Vagina (tissue), 2 donors: ENCODE results near the gene DYDC2. TPM values are rescaled to one million over a fixed set of nuclear protein-coding genes. Genes with fewer than 3 reads are reported as not detected.

Source experiments
- DNase-seq, 2 donors: peaks; one replicate each; pipeline ENCODE4 v3.0.0-alpha.2; 2017; ENCODE audit errors: extremely low spot score in 2 of 2
- H3K27ac ChIP-seq: fragments of 200-600 bp; sonication (generic); one replicate; pipeline ENCODE4 v1.5.1; 2019
- H3K27me3 ChIP-seq: fragments of 200-600 bp; sonication (generic); one replicate; pipeline ENCODE4 v1.5.1; 2019
- H3K36me3 ChIP-seq, 2 donors: fragments of 200-600 bp; sonication (generic); one replicate each; pipeline ENCODE4 v1.5.1; 2017 to 2019
- H3K4me1 ChIP-seq: fragments of 200-600 bp; sonication (generic); one replicate; pipeline ENCODE4 v1.5.1; 2019
- H3K4me3 ChIP-seq, 2 donors: fragments of 200-600 bp; sonication (generic); 1 replicate in 1 of 2; 2 replicates in 1 of 2; pipeline ENCODE4 v1.5.1; 2016 to 2019
- H3K9me3 ChIP-seq: fragments of 200-600 bp; sonication (generic); one replicate; pipeline ENCODE4 v1.5.1; 2019
- CTCF ChIP-seq, 3 experiments: fragments of 450-650 bp in 2 of 3; fragments of 200-600 bp in 1 of 3; sonication (generic) in 1 of 3; IDR thresholded peaks; one replicate each; pipeline ENCODE4 v1.5.1; 2017 to 2019; ENCODE audit warnings: antibody characterized with exemption in 3 of 3, mild to moderate bottlenecking in 2 of 3, moderate library complexity in 2 of 3
- POLR2A ChIP-seq, 2 donors: fragments of 450-650 bp; IDR thresholded peaks; one replicate each; pipeline ENCODE4 v1.6.1; 2017; ENCODE audit warnings: antibody characterized with exemption in 2 of 2, mild to moderate bottlenecking in 2 of 2, moderate library complexity in 2 of 2
- POLR2AphosphoS5 ChIP-seq, 2 donors: sonication (generic); formaldehyde crosslinking; IDR thresholded peaks; one replicate each; pipeline ENCODE4 v1.9.0; 2017; ENCODE audit warnings: antibody characterized with exemption in 2 of 2, mild to moderate bottlenecking in 2 of 2, low read depth in 1 of 2; ENCODE audit not compliant: insufficient read depth in 1 of 2
- intact Hi-C: fragments of 100-400 bp; cut with DNase I; formaldehyde crosslinking; loops from one replicate; pipeline ENCODE4 v1.15.1; 2023
- total RNA-seq: library from RNA; depleted of rRNA; stranded (reverse); fragments of >200 nt; gene quantifications from one replicate; pipeline ENCODE4 v1.2.3, GENCODE V29; 2016

The DYDC2 gene
- total RNA-seq, 1 donor from 2014 or later = not detected

DNA sequence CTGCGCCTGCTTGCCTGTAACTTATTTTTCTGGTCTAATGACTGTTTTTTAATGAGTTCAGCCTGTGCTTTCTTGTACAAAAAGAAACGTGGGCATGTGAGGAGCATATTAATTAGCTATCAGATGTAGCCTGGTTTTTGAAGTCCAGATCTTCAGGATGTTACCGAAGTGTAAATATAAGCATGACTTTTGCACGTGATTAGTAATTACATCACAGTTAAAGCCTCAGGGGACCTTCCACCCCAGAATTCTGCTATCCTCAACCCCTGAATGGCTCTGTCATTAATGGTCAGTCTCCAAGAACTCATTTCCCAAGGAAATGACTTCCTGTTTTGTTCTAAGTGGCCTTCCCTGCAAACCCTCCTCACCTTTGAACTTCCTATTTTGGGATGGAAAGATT, 49.6 kb downstream of the DYDC2 start:
- Histone ChIP-seq H3K4me3 (no peak overlapping the region), H3K27me3 (no peaks in the 10 kb centered on the region), H3K27ac (no peak overlapping the region), H3K36me3 (no peaks in the 10 kb centered on the region), H3K9me3 (no peaks in the 10 kb centered on the region), H3K4me1 (peaks cover 38% of the 10 kb centered on the region)
- DNase-seq = no peak
- intact Hi-C loops = no loop called here
- no peak for TF ChIP-seq POLR2A (IDR thresholded peaks at IDR 0.05)
- no peak for TF ChIP-seq POLR2AphosphoS5 (IDR thresholded peaks at IDR 0.05; ENCODE audit: insufficient read depth in 1 of 2, low read depth in 1 of 2)
- no peak for TF ChIP-seq CTCF (IDR thresholded peaks at IDR 0.05)

GRCh38 chr10:80407812-80408241, 51.2 kb downstream of the DYDC2 start:
- Histone ChIP-seq H3K4me3 (peak overlapping the region; percentile 73 to 81), H3K36me3 (no peaks in the 10 kb centered on the region), H3K27ac (peak overlapping the region; percentile 94), H3K4me1 (peaks cover 53% of the 10 kb centered on the region), H3K9me3 (no peaks in the 10 kb centered on the region), H3K27me3 (no peaks in the 10 kb centered on the region)
- DNase-seq = no peak
- intact Hi-C loops = no loop called here
- TF ChIP-seq POLR2A (IDR thresholded peaks at IDR 0.05) (no peak), CTCF (IDR thresholded peaks at IDR 0.05) (no peak), POLR2AphosphoS5 (IDR thresholded peaks at IDR 0.05; ENCODE audit: insufficient read depth in 1 of 2, low read depth in 1 of 2) (no peak)

- Histone ChIP-seq H3K9me3 (no peaks in the 10 kb centered on the region), H3K36me3 (no peaks in the 10 kb centered on the region), H3K27ac (peak within 1 kb of the TSS; percentile 94), H3K27me3 (no peaks in the 10 kb centered on the region), H3K4me1 (peaks cover 59% of the 10 kb centered on the region), H3K4me3 (peak within 1 kb of the TSS; percentile 73 to 81)
- intact Hi-C loops = no loop called here
- DNase-seq = no peak
- TF ChIP-seq CTCF (IDR thresholded peaks at IDR 0.05) = no peak
- peak in 1 of 2 donors; percentile 75 for TF ChIP-seq POLR2AphosphoS5 (IDR thresholded peaks at IDR 0.05; ENCODE audit: insufficient read depth in 1 of 2, low read depth in 1 of 2)
- TF ChIP-seq POLR2A (IDR thresholded peaks at IDR 0.05) = peak in 1 of 2 donors; percentile 32
These were observed 51.9 kb downstream of the DYDC2 start, which contains the start of gene PRXL2A for GRCh38 chr10:80408242-80409101. PRXL2A (plus strand) TSS chr10:80408551; CDS start chr10:80420468, 11,917 bp downstream.

DNA sequence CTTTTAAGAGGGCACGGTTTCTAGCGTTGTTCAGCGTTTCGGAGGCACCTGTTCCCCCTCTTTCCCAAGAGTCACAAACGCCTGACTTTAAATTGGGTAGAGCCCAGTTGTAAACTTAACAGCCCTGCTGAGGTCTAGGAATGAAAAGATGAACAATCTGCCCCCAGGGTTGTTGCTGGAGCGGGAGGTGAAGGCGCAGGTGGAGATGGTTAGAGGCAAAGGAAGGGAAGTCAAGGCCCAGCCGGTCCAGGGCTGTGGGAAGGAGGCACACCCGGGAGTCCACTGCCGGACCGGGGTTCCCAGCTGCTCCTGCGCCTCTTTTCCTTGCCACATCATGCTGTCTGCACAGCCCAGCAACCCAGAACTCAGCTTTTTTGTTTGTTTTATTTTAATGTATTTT, 52.5 kb downstream of the DYDC2 start:
- Histone ChIP-seq H3K36me3 (no peaks in the 10 kb centered on the region), H3K4me3 (peak overlapping the region; percentile 73 to 81), H3K4me1 (peaks cover 66% of the 10 kb centered on the region), H3K27ac (peak overlapping the region; percentile 94), H3K9me3 (no peaks in the 10 kb centered on the region), H3K27me3 (no peaks in the 10 kb centered on the region)
- intact Hi-C loops = no loop called here
- no peak for TF ChIP-seq POLR2AphosphoS5 (IDR thresholded peaks at IDR 0.05; ENCODE audit: insufficient read depth in 1 of 2, low read depth in 1 of 2)
- no peak for TF ChIP-seq POLR2A (IDR thresholded peaks at IDR 0.05)
- no peak for TF ChIP-seq CTCF (IDR thresholded peaks at IDR 0.05)
- no peak for DNase-seq

GRCh38 chr10:80410122-80410521, 53.5 kb downstream of the DYDC2 start:
- no peaks in the 10 kb centered on the region for H3K36me3 ChIP-seq
- H3K27ac ChIP-seq = peak overlapping the region; percentile 48
- H3K9me3 ChIP-seq = no peaks in the 10 kb centered on the region
- no peak for TF ChIP-seq CTCF (IDR thresholded peaks at IDR 0.05)
- TF ChIP-seq POLR2A (IDR thresholded peaks at IDR 0.05) = no peak
- TF ChIP-seq POLR2AphosphoS5 (IDR thresholded peaks at IDR 0.05; ENCODE audit: insufficient read depth in 1 of 2, low read depth in 1 of 2) = no peak
- DNase-seq = no peak
- peaks cover 76% of the 10 kb centered on the region for H3K4me1 ChIP-seq
- H3K27me3 ChIP-seq = no peaks in the 10 kb centered on the region
- H3K4me3 ChIP-seq = no peak overlapping the region
- intact Hi-C loops = no loop called here
